Measurements from ENCODE around the gene GPR27.

Gene GPR27

GRCh38 chr3:71753701-71754609 is at the start of gene GPR27:
TSS of gene GPR27 (plus strand) at chr3:71753855. CDS start at chr3:71754050, 195 bp downstream.
- DNase-seq (ENCODE audit: low spot score), result peak; percentile 34
- TF ChIP-seq CTCF (IDR thresholded peaks at IDR 0.05; ENCODE audit: borderline replicate concordance, control extremely low read depth, extremely low read depth, insufficient read depth, missing control alignments), result no peak
- in situ Hi-C loops (cut with MboI; ENCODE audit: low sequenced_read_pairs, unreplicated experiment), result no loop called here

- DNase-seq (ENCODE audit: low spot score), result no peak
- in situ Hi-C loops (cut with MboI; ENCODE audit: low sequenced_read_pairs, unreplicated experiment), result loop anchor here (25.0 kb wide), 1 partner anchor 1382 kb away; no protein-coding TSS in a partner anchor
- TF ChIP-seq CTCF (IDR thresholded peaks at IDR 0.05; ENCODE audit: borderline replicate concordance, control extremely low read depth, extremely low read depth, insufficient read depth, missing control alignments), result no peak
These were observed 48.7 kb upstream of the GPR27 start for GRCh38 chr3:71704915-71705314.

- in situ Hi-C loops (cut with MboI; ENCODE audit: low sequenced_read_pairs, unreplicated experiment), result loop anchor here (25.0 kb wide), 1 partner anchor 1382 kb away; no protein-coding TSS in a partner anchor
- TF ChIP-seq CTCF (IDR thresholded peaks at IDR 0.05; ENCODE audit: borderline replicate concordance, control extremely low read depth, extremely low read depth, insufficient read depth, missing control alignments), result no peak
- no peak for DNase-seq (ENCODE audit: low spot score)
These were observed 48.0 kb upstream of the GPR27 start for GRCh38 chr3:71705681-71706080.

GRCh38 chr3:71707595-71707994 is 46.1 kb upstream of the GPR27 start:
- in situ Hi-C loops (cut with MboI; ENCODE audit: low sequenced_read_pairs, unreplicated experiment), result loop anchor here (25.0 kb wide), 1 partner anchor 1380 kb away; no protein-coding TSS in a partner anchor
- DNase-seq (ENCODE audit: low spot score), result no peak
- no peak for TF ChIP-seq CTCF (IDR thresholded peaks at IDR 0.05; ENCODE audit: borderline replicate concordance, control extremely low read depth, extremely low read depth, insufficient read depth, missing control alignments)

- no peak for TF ChIP-seq CTCF (IDR thresholded peaks at IDR 0.05; ENCODE audit: borderline replicate concordance, control extremely low read depth, extremely low read depth, insufficient read depth, missing control alignments)
- in situ Hi-C loops (cut with MboI; ENCODE audit: low sequenced_read_pairs, unreplicated experiment), result loop anchor here (25.0 kb wide), 1 partner anchor 1379 kb away; no protein-coding TSS in a partner anchor
- DNase-seq (ENCODE audit: low spot score), result no peak
These were observed 45.1 kb upstream of the GPR27 start for GRCh38 chr3:71708476-71709105.

GRCh38 chr3:71709908-71710511 is 43.6 kb upstream of the GPR27 start:
- in situ Hi-C loops (cut with MboI; ENCODE audit: low sequenced_read_pairs, unreplicated experiment), result loop anchor here (25.0 kb wide), 1 partner anchor 1377 kb away; no protein-coding TSS in a partner anchor
- DNase-seq (ENCODE audit: low spot score), result no peak
- no peak for TF ChIP-seq CTCF (IDR thresholded peaks at IDR 0.05; ENCODE audit: borderline replicate concordance, control extremely low read depth, extremely low read depth, insufficient read depth, missing control alignments)
